Measurements from ENCODE around the gene NR2C2. TPM values are rescaled to one million over a fixed set of nuclear protein-coding genes. Genes with fewer than 3 reads are reported as not detected.

NR2C2 gene
- total RNA-seq, 1 experiment from 2014 or later = 38.5 TPM

DNA sequence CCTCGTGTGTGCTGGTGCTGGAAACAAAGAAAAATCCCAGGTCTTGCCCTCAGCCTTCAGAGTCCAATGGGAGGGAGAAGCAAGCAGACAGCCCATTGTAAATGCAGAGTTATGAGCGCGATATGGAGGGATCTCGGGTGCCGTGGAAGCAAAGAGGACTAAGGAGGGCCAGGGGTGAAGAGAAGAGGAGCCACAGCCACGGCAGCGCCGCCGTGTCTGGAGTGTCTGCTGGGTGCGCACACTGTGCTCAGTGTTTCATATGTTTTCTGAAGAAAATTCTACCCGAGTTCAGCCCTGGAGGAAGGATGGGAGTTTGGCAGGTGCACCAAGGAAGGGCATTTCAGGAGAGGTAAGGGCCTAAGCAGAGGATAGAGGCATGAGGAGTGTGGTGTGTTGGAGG is 35.7 kb upstream of the NR2C2 start:
- no peak overlapping the region for H3K23ac ChIP-seq (ENCODE audit: insufficient read length, low read depth, low read length)
- no peaks in the 10 kb centered on the region for H3K9me3 ChIP-seq (ENCODE audit: control insufficient read depth, low read depth, low read length)
- H3K14ac ChIP-seq (ENCODE audit: insufficient read depth, low read length) = no peak overlapping the region
- no CpG with 5 or more reads among the region's 11 CpGs for WGBS (ENCODE audit: extremely low coverage, insufficient read length, low lambda C conversion rate)
- no peak overlapping the region for H3K4me2 ChIP-seq (ENCODE audit: insufficient read depth, insufficient read length, low read length)
- no peaks in the 10 kb centered on the region for H3K79me2 ChIP-seq (ENCODE audit: insufficient read depth, low read length)
- no peak overlapping the region for H2BK15ac ChIP-seq (ENCODE audit: low read depth, low read length)
- H3K9ac ChIP-seq (ENCODE audit: extremely low read depth, insufficient read length, low read length) = no peak overlapping the region
- no peak overlapping the region for H3K18ac ChIP-seq (ENCODE audit: insufficient read length, low read depth, low read length)
- no peaks in the 10 kb centered on the region for H3K23me2 ChIP-seq (ENCODE audit: insufficient read length, low read depth, low read length, poor library complexity, severe bottlenecking)
- Mint-ChIP-seq H3K4me3 (no peak overlapping the region), H3K36me3 (ENCODE audit: insufficient read depth in 1 of 3, low read depth in 3 of 3) (no peaks in the 10 kb centered on the region; a peak in 1 of 7 replicates), H3K27me3 (ENCODE audit: low read depth) (no peaks in the 10 kb centered on the region; the same call in 1 of the 2 replicates), H3K9me3 (no peaks in the 10 kb centered on the region), H3K27ac (peak overlapping the region in 1 of 3 experiments; percentile 15; a peak in 2 of 7 replicates), H3K4me1 (peaks cover 6 to 10% of the 10 kb centered on the region in 2 experiments)
- H3K4me1 ChIP-seq (ENCODE audit: insufficient read depth, low read length) = no peaks in the 10 kb centered on the region
- no peaks in the 10 kb centered on the region for H4K20me1 ChIP-seq (ENCODE audit: control insufficient read depth, insufficient read depth, insufficient read length)
- no peak overlapping the region for H4K91ac ChIP-seq (ENCODE audit: insufficient read length, low read depth, low read length)
- TF ChIP-seq, protein P1, sequence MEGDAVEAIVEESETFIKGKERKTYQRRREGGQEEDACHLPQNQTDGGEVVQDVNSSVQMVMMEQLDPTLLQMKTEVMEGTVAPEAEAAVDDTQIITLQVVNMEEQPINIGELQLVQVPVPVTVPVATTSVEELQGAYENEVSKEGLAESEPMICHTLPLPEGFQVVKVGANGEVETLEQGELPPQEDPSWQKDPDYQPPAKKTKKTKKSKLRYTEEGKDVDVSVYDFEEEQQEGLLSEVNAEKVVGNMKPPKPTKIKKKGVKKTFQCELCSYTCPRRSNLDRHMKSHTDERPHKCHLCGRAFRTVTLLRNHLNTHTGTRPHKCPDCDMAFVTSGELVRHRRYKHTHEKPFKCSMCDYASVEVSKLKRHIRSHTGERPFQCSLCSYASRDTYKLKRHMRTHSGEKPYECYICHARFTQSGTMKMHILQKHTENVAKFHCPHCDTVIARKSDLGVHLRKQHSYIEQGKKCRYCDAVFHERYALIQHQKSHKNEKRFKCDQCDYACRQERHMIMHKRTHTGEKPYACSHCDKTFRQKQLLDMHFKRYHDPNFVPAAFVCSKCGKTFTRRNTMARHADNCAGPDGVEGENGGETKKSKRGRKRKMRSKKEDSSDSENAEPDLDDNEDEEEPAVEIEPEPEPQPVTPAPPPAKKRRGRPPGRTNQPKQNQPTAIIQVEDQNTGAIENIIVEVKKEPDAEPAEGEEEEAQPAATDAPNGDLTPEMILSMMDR (conservative IDR thresholded peaks at IDR 0.05) = no peak
- H2AK5ac ChIP-seq (ENCODE audit: insufficient read length, low read length) = no peak overlapping the region
- H3K27ac ChIP-seq (ENCODE audit: insufficient read length, low read depth, low read length) = no peak overlapping the region
- H2BK5ac ChIP-seq (ENCODE audit: insufficient read length, low read length) = no peak overlapping the region
- H3T11ph ChIP-seq (ENCODE audit: low read length) = no peak overlapping the region
- no peak overlapping the region for H3K4ac ChIP-seq (ENCODE audit: low read depth, low read length)
- no peak overlapping the region for H2BK20ac ChIP-seq (ENCODE audit: low read depth, low read length, poor library complexity, severe bottlenecking)
- H4K5ac ChIP-seq (ENCODE audit: insufficient read length, low read depth, low read length) = no peak overlapping the region
- H4K8ac ChIP-seq (replicated peaks; ENCODE audit: insufficient read length, low read depth, low read length) = no peak overlapping the region
- H3K56ac ChIP-seq (ENCODE audit: insufficient read length, low read depth, low read length) = no peak overlapping the region
- peak; percentile 9 for DNase-seq
- H3K79me1 ChIP-seq (ENCODE audit: insufficient read depth, low read depth, low read length, poor library complexity, severe bottlenecking) = no peaks in the 10 kb centered on the region
- no peaks in the 10 kb centered on the region for H3K27me3 ChIP-seq (ENCODE audit: insufficient read depth, low read length)
- H2AFZ ChIP-seq (ENCODE audit: low read length) = no peak overlapping the region
- H2BK120ac ChIP-seq (ENCODE audit: low read depth, low read length, poor library complexity, severe bottlenecking) = no peak overlapping the region
- no peak overlapping the region for H2BK12ac ChIP-seq (ENCODE audit: insufficient read length, low read depth, low read length)

All from H9 (cell line).